Lower lobe of right lung (tissue), 2 donors: ENCODE data around the gene C17orf100. TPM values are rescaled to one million over a fixed set of nuclear protein-coding genes. Genes with fewer than 3 reads are reported as not detected.

Source experiments
- ATAC-seq, 2 donors: fragments of 200-7000 bp; cut with Tn5 transposase; one replicate each; pipeline ENCODE4 v1.9.1; 2020 to 2022; ENCODE audit warnings: mild to moderate bottlenecking in 2 of 2, moderate library complexity in 2 of 2
- DNase-seq: peaks from one replicate; pipeline ENCODE4 v3.0.0-alpha.2; 2020
- H3K27ac ChIP-seq: fragments of 200-600 bp; one replicate; pipeline ENCODE4 v1.8.0; 2022
- H3K27me3 ChIP-seq: fragments of 200-600 bp; one replicate; pipeline ENCODE4 v1.8.0; 2022; ENCODE audit warnings: low read depth
- H3K36me3 ChIP-seq: fragments of 200-600 bp; one replicate; pipeline ENCODE4 v1.8.0; 2022; ENCODE audit warnings: mild to moderate bottlenecking
- H3K4me1 ChIP-seq: fragments of 200-600 bp; one replicate; pipeline ENCODE4 v1.8.0; 2022
- H3K4me3 ChIP-seq: fragments of 200-600 bp; one replicate; pipeline ENCODE4 v1.8.0; 2022; ENCODE audit warnings: mild to moderate bottlenecking
- H3K9me3 ChIP-seq: fragments of 200-600 bp; one replicate; pipeline ENCODE4 v1.8.0; 2022
- CTCF ChIP-seq: fragments of 200-600 bp; IDR thresholded peaks from one replicate; pipeline ENCODE4 v1.8.0; 2022; ENCODE audit warnings: antibody characterized with exemption, mild to moderate bottlenecking
- intact Hi-C: fragments of 100-400 bp; cut with DNase I; formaldehyde crosslinking; loops from one replicate; pipeline ENCODE4 v1.11.0; 2022
- total RNA-seq: library from RNA; stranded (reverse); fragmentation: NEBNext Ultra II Directional; extraction: Animal tissue kit (Norgen Biotek cat#: 25700); gene quantifications from one replicate; pipeline ENCODE4 v1.2.1, GENCODE V29; 2021
- donor health status: DM: no; HTN: yes; CAD: no; lungs with severe emphysema.

The C17orf100 gene
- total RNA-seq, 1 donor from 2014 or later = 1.9 TPM

- DNase-seq (no peak), ATAC-seq (no peak)
- Histone ChIP-seq H3K27ac (no peak overlapping the region), H3K9me3 (no peaks in the 10 kb centered on the region), H3K4me3 (no peak overlapping the region), H3K36me3 (no peaks in the 10 kb centered on the region), H3K27me3 (peaks cover 9% of the 10 kb centered on the region), H3K4me1 (no peaks in the 10 kb centered on the region)
- no peak for TF ChIP-seq CTCF
- intact Hi-C loops = no loop called here
These were observed 45.3 kb downstream of the C17orf100 start for GRCh38 chr17:6696906-6697305.

- Histone ChIP-seq H3K27ac (no peak overlapping the region), H3K9me3 (no peaks in the 10 kb centered on the region), H3K36me3 (no peaks in the 10 kb centered on the region), H3K4me3 (no peak overlapping the region), H3K27me3 (peaks cover 8% of the 10 kb centered on the region), H3K4me1 (no peaks in the 10 kb centered on the region)
- no peak for DNase-seq
- intact Hi-C loops = no loop called here
- TF ChIP-seq CTCF = no peak
- no peak for ATAC-seq
These were observed 46.4 kb downstream of the C17orf100 start for GRCh38 chr17:6698004-6698403.

GRCh38 chr17:6699997-6700947 lies 48.7 kb downstream of the C17orf100 start:
- ATAC-seq (no peak), DNase-seq (no peak)
- Histone ChIP-seq H3K36me3 (no peaks in the 10 kb centered on the region), H3K9me3 (no peaks in the 10 kb centered on the region), H3K27me3 (peaks cover 13% of the 10 kb centered on the region), H3K27ac (no peak overlapping the region), H3K4me1 (no peaks in the 10 kb centered on the region), H3K4me3 (no peak overlapping the region)
- intact Hi-C loops = no loop called here
- no peak for TF ChIP-seq CTCF

GRCh38 chr17:6700948-6701307 lies 49.4 kb downstream of the C17orf100 start:
- intact Hi-C loops = no loop called here
- no peak for TF ChIP-seq CTCF
- Histone ChIP-seq H3K9me3 (no peaks in the 10 kb centered on the region), H3K4me1 (no peaks in the 10 kb centered on the region), H3K36me3 (no peaks in the 10 kb centered on the region), H3K27ac (no peak overlapping the region), H3K4me3 (no peak overlapping the region), H3K27me3 (peaks cover 13% of the 10 kb centered on the region)
- no peak for DNase-seq
- ATAC-seq = no peak

GRCh38 chr17:6701719-6702118 lies 50.2 kb downstream of the C17orf100 start:
- Histone ChIP-seq H3K9me3 (no peaks in the 10 kb centered on the region), H3K4me1 (no peaks in the 10 kb centered on the region), H3K4me3 (no peak overlapping the region), H3K27me3 (peaks cover 13% of the 10 kb centered on the region), H3K36me3 (no peaks in the 10 kb centered on the region), H3K27ac (no peak overlapping the region)
- ATAC-seq (peak; percentile 53 to 59), DNase-seq (no peak)
- peak; percentile 36 for TF ChIP-seq CTCF
- intact Hi-C loops = no loop called here
